ENCODE results near the gene PRR29.

Gene PRR29

GRCh38 chr17:64038331-64039105 lies 40.4 kb downstream of the PRR29 start:
- no peak for DNase-seq (ENCODE audit: low read depth)
- no peak overlapping the region for H3K4me3 ChIP-seq (ENCODE audit: low read depth, low read length)
- TF ChIP-seq CTCF (IDR thresholded peaks at IDR 0.05; ENCODE audit: low read depth, low read length, missing control alignments), result no peak

- no peak for DNase-seq (ENCODE audit: low read depth)
- H3K4me3 ChIP-seq (ENCODE audit: low read depth, low read length), result no peak overlapping the region
- no peak for TF ChIP-seq CTCF (IDR thresholded peaks at IDR 0.05; ENCODE audit: low read depth, low read length, missing control alignments)
Measured at GRCh38 chr17:64039106-64039400, 40.9 kb downstream of the PRR29 start.

- no peak for TF ChIP-seq CTCF (IDR thresholded peaks at IDR 0.05; ENCODE audit: low read depth, low read length, missing control alignments)
- no peak overlapping the region for H3K4me3 ChIP-seq (ENCODE audit: low read depth, low read length)
- DNase-seq (ENCODE audit: low read depth), result no peak
Measured at GRCh38 chr17:64040206-64040605, 42.1 kb downstream of the PRR29 start.

GRCh38 chr17:64041912-64042311 lies 43.8 kb downstream of the PRR29 start:
- no peak for TF ChIP-seq CTCF (IDR thresholded peaks at IDR 0.05; ENCODE audit: low read depth, low read length, missing control alignments)
- no peak for DNase-seq (ENCODE audit: low read depth)

GRCh38 chr17:64042700-64043485 lies 44.7 kb downstream of the PRR29 start:
- no peak for DNase-seq (ENCODE audit: low read depth)
- TF ChIP-seq CTCF (IDR thresholded peaks at IDR 0.05; ENCODE audit: low read depth, low read length, missing control alignments), result no peak

More at GRCh38 chr17:64041912-64042311, 43.8 kb downstream of the PRR29 start:
- no peak overlapping the region for H3K4me3 ChIP-seq (ENCODE audit: low read depth, low read length)

GRCh38 chr17:64045176-64045575 lies 47.0 kb downstream of the PRR29 start:
- H3K4me3 ChIP-seq (ENCODE audit: low read depth, low read length), result no peak overlapping the region
- no peak for TF ChIP-seq CTCF (IDR thresholded peaks at IDR 0.05; ENCODE audit: low read depth, low read length, missing control alignments)
- no peak for DNase-seq (ENCODE audit: low read depth)

More at GRCh38 chr17:64042700-64043485, 44.7 kb downstream of the PRR29 start:
- H3K4me3 ChIP-seq (ENCODE audit: low read depth, low read length), result no peak overlapping the region
